Activated naive CD4-positive, alpha-beta T cell treated with anti-CD3 and anti-CD28 coated beads, Interleukin-2, amount 50 U/mL, for 24 hours (primary cell): Measurements from ENCODE around the gene PDE9A.

Experiments used
- H3K27ac Mint-ChIP-seq: one replicate; pipeline ENCODE4 v1.8.0; 2021; ENCODE audit warnings: mild to moderate bottlenecking, mixed read lengths
- H3K27me3 Mint-ChIP-seq: one replicate; pipeline ENCODE4 v1.8.0; 2021; ENCODE audit warnings: mixed read lengths
- H3K36me3 Mint-ChIP-seq: one replicate; pipeline ENCODE4 v1.8.0; 2021; ENCODE audit warnings: mixed read lengths
- H3K4me1 Mint-ChIP-seq: one replicate; pipeline ENCODE4 v1.8.0; 2021; ENCODE audit warnings: mixed read lengths
- H3K4me3 Mint-ChIP-seq: one replicate; pipeline ENCODE4 v1.8.0; 2021; ENCODE audit warnings: mild to moderate bottlenecking, mixed read lengths
- H3K9me3 Mint-ChIP-seq: one replicate; pipeline ENCODE4 v1.8.0; 2021; ENCODE audit warnings: mixed read lengths

PDE9A gene

DNA sequence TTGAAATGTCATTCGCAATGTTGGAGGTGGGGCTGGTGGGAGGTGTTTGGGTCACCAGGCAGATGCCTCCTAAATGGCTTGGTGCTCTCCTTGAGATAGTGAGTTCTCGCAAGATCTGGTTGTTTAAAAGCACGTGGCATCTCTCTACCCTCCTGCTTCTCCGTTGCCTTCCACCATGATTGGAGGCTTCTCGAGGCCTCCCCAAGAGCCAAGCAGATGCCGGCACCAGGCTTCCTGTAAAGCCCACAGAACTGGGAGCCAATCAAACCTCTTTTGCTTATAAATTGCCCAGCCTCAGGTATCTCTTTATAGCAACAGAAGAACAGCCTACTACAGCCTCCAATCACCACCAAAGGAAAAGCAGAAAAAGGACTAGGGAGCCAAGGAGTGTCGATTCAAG is 80.5 kb downstream of the PDE9A start:
- Mint-ChIP-seq H3K4me1 (peaks cover 58% of the 10 kb centered on the region), H3K36me3 (peaks cover 19% of the 10 kb centered on the region), H3K9me3 (no peaks in the 10 kb centered on the region), H3K27me3 (no peaks in the 10 kb centered on the region), H3K27ac (peak overlapping the region; percentile 32), H3K4me3 (no peak overlapping the region)

DNA sequence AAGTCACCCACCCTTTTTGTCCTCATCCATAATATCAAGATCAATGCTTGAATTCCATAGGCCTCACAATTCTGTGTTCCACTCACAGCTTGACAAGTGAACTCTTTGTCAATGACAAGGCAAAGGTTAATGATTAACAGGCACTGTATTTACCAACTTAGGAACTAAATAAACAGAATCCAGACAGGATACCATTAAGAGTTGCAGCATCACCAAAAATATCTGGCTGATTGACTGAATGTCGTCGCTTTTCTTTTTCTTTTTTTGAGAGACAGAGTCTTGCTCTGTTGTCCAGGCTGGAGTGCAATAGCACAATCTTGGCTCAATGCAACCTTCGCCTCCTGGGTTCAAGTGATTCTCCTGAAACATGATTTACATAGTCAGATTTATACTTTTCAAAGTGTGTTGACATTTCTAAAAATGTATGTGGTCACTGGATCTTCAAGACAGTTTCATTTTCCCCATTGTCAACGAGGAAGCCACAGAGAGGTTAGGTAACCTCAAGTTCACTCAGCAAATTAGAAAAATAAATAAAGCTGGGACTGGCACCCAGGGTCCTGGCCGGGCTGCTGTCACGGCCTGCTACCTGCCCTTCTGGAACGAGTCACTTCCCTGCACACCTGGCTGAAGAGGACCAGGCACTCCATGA is 81.0 kb downstream of the PDE9A start:
- peak overlapping the region; percentile 35 for H3K4me3 Mint-ChIP-seq
- peaks cover 13% of the 10 kb centered on the region for H3K36me3 Mint-ChIP-seq
- H3K4me1 Mint-ChIP-seq = peaks cover 61% of the 10 kb centered on the region
- H3K27ac Mint-ChIP-seq = no peak overlapping the region
- H3K9me3 Mint-ChIP-seq = no peaks in the 10 kb centered on the region
- H3K27me3 Mint-ChIP-seq = no peaks in the 10 kb centered on the region

DNA sequence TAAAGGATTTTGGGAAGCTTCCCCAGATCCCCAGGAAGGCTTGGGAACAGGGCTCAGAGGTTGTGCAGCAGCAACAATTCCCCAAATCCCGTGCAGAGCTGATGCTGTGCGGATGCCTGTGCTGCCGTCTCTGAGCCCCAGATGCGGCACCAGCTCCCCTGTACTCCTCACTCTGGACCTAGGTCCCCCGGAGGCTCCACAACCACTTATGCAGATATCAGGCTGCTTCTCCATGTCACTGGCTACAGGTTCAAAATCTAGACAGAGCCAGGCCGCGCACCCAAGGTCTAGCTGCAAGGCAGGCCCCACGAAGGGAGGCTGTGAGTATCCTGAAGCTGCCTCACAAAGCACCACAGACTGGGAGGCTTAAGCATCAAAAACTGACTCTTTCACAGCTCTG is 81.6 kb downstream of the PDE9A start:
- Mint-ChIP-seq H3K4me3 (no peak overlapping the region), H3K27ac (no peak overlapping the region), H3K36me3 (peaks cover 11% of the 10 kb centered on the region), H3K27me3 (no peaks in the 10 kb centered on the region), H3K9me3 (no peaks in the 10 kb centered on the region), H3K4me1 (peaks cover 65% of the 10 kb centered on the region)

DNA sequence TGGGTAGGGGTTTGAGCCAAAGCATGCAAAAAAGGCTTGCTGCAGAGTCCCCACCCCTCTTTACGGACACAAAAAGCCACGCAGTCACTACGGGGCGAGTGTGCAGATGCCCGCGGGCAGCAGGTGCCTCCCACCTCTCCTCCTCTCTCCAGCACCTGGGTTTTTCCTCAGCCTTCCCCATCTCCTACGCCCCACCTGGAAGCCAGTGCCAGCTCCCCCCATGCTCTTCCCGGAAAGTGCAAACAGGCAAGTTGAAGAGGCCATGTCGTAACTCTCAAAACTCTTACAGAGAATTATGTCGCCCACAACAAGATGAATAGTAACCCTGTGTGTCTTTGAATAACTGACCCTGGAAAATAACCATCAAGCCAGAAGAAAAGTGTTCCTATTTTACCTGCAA is 82.5 kb downstream of the PDE9A start:
- no peak overlapping the region for H3K27ac Mint-ChIP-seq
- H3K27me3 Mint-ChIP-seq = no peaks in the 10 kb centered on the region
- H3K4me3 Mint-ChIP-seq = no peak overlapping the region
- H3K36me3 Mint-ChIP-seq = peaks cover 11% of the 10 kb centered on the region
- peaks cover 65% of the 10 kb centered on the region for H3K4me1 Mint-ChIP-seq
- no peaks in the 10 kb centered on the region for H3K9me3 Mint-ChIP-seq

DNA sequence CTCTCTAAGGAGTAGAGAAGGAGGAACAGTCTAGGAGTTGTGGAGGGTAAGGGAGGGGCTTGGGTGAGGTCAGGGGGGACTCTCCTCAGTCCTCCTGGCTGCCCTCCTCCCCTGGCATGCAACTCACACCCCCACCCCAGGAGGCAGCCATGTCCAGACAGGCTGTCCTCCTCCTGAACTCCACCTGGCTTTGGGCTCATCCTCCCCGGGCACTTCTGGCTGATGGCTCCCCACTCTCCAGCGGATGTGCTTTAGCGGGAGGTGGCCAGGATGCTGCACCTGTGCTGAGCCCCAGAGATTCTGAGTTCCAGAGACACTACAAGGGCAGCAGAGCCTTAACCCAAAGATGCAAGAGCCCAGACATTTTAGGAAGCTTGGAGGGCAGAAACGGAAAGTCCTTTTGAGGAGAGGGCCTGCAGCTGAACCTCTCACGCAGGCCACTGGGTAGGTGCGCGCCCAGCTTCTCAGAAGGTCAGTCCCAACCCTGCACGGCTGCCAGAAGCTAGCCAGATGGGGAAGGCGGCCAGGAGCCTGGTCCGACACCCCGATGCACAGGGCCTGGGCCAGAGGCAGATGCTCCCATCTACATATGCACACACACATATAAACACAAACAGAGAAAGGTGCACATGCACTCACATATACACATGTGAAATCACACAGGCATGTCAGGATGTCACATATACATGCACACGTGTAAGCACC is 83.4 kb downstream of the PDE9A start:
- Mint-ChIP-seq H3K9me3 (no peaks in the 10 kb centered on the region), H3K27me3 (no peaks in the 10 kb centered on the region), H3K4me3 (no peak overlapping the region), H3K27ac (peak overlapping the region; percentile 100), H3K36me3 (peaks cover 11% of the 10 kb centered on the region), H3K4me1 (peaks cover 65% of the 10 kb centered on the region)

DNA sequence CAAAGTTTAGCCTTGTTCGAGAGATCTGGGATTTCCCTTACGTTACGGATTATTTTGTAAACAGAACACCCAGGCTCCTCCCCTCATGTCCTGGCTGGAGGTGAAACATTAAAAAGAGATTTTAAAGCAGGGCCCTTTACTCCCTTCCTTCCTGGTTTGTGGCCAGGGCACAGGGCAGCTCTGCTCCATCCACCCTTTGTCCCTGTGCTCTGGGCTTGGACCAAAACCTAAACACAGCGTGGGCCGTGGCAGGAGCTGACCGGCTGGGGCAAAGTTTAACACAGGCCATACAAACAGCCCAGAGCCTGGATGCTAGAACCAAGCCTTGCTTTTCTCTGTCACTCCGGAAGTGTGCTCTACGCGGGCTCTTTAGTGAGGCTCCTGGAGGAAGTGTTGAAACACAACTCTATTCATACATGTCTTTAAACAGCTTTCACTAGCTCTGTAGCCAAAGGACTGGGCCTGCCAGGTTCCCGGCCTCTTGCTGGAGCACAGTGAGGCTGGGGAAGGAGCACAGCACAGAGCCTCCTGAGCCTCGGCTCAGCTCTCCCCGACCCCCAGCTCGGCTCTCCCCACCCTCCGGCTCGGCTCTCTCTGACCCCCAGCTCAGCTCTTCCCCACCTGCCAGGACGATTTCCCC is 84.7 kb downstream of the PDE9A start:
- no peaks in the 10 kb centered on the region for H3K9me3 Mint-ChIP-seq
- H3K27ac Mint-ChIP-seq = peak overlapping the region; percentile 100
- no peaks in the 10 kb centered on the region for H3K27me3 Mint-ChIP-seq
- H3K36me3 Mint-ChIP-seq = peaks cover 5% of the 10 kb centered on the region
- peaks cover 62% of the 10 kb centered on the region for H3K4me1 Mint-ChIP-seq
- peak overlapping the region; percentile 86 for H3K4me3 Mint-ChIP-seq

DNA sequence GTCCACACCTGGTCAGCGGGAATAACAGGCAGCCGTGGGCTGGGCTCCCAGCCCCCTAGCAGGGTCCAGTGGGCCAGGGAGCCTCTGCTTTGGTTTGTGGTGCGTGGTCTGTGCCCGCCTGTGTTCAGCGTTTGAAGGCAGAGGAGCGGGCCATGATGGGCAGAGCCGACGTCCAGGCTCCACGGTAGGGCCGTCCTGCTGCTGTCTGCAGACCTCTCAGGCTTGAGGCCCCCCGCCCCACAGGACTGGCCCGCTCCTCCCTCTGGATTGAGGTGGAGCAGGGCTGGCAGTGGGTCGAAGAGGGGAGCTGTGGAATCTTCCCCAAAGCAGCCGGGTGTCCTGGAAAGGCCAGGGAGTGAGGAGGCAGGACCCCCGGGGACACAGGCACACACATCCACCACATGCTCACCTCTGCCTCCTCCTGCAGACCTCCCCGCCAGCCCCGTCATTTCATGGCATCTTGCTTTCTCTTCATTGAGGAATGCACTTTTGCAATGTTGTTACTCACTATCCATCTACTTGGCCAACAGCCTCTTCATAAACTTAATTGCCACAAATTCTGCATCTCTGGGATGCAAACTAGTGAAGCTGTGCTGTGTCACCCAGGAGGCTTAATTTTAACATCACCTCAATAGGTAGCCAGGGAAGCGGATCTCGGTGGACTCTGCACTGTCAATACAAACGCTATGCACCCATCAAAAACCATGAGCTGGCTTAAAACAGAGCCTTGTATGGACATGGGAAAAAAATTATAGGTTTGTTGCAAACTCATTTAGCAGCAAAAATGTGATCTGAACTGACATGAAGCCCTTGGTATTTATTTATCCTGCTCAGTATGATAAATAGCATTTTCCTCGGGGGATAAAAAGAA is 85.9 kb downstream of the PDE9A start:
- no peaks in the 10 kb centered on the region for H3K27me3 Mint-ChIP-seq
- H3K36me3 Mint-ChIP-seq = peaks cover 2% of the 10 kb centered on the region
- no peaks in the 10 kb centered on the region for H3K9me3 Mint-ChIP-seq
- H3K27ac Mint-ChIP-seq = peak overlapping the region; percentile 92
- peaks cover 50% of the 10 kb centered on the region for H3K4me1 Mint-ChIP-seq
- no peak overlapping the region for H3K4me3 Mint-ChIP-seq

DNA sequence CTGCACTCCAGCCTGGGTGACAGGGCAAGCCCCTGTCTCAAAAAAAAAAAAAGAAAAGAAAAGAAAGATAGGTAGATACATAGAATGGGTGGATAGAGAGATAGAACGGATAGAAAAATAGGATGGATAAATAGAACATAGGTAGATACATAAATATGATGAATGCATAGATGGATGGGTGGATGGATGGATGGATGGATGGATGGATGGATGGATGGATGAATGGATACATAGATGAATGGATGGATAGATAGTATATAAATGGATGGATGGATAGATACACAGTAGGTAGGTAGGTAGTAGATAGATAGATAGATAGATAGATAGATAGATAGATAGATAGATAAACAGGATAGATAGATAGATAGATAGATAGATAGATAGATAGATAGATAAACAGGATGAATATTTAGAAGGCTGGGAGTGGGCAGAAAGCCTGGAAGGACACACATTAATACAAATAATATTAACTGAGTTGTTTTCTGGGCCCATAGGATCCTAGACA is 87.0 kb downstream of the PDE9A start:
- Mint-ChIP-seq H3K27ac (no peak overlapping the region), H3K9me3 (no peaks in the 10 kb centered on the region), H3K27me3 (no peaks in the 10 kb centered on the region), H3K4me3 (no peak overlapping the region), H3K36me3 (no peaks in the 10 kb centered on the region), H3K4me1 (peaks cover 42% of the 10 kb centered on the region)

DNA sequence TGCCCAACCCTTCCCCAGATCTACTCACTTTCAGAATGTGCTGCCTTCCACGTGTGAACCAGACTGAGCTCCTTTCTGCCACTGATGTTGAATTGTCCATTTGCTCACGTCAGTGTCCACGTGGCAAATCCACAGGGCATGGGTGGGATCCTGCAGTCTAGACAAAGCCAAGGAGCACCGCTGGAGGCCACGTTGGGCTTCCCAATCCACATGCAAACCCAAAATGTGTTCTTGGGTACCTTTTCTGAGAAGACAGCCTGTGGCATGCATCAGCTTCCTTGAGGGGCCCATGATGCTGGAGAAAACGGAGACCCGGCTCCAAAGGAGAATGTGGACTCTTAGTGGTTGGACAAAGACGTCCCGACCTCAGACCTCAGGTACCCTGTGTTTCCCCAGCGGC is 87.6 kb downstream of the PDE9A start:
- H3K4me3 Mint-ChIP-seq = no peak overlapping the region

DNA sequence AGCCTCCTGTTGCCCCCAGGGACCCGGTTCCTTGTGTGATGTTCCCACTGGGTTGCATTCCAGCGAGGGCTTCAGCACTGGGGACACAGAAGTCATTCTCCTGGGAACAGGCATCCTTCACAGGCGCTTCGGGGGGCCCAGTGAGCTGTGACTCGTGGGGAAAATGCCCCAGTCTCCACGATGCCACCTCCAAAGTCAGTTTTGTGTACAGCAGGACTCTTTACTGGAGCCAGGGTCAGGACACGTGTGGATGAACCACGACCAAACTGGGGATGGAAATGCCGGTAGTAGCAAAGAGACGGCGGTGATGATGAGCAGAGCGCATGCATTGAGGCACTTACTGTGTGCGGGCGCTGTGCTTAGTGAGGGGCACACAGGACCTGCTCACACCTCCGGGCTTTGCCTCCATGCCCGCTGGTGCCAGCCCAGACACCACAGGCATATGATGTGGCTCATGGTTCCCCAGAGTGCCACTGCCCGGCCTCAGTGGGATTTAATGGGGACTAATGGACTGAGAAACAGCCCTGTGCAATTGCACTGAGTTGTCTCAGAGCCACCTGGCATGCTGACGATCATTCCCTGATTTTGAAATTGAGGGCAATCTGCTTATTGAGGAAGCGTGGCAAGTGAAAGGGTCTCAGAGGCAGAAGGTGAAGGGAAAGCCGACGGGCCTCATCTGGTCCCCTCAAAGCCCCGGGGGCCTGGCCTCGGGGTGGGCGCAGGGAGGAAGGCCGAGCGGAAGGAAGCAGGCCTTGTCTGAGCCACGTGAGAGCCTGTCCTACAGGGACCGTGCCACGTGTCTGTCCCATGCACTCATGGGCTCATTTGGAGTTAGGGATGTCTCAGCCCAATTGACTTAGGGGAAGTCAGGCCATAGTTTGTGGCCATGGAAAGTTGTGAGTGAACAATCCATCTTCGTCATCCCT is 91.4 kb downstream of the PDE9A start:
- H3K27me3 Mint-ChIP-seq = no peaks in the 10 kb centered on the region
- H3K4me1 Mint-ChIP-seq = peaks cover 31% of the 10 kb centered on the region
- no peaks in the 10 kb centered on the region for H3K9me3 Mint-ChIP-seq
- no peak overlapping the region for H3K4me3 Mint-ChIP-seq
- peak overlapping the region; percentile 23 for H3K27ac Mint-ChIP-seq
- no peaks in the 10 kb centered on the region for H3K36me3 Mint-ChIP-seq

More for the DNA sequence above, 87.6 kb downstream of the PDE9A start:
- no peaks in the 10 kb centered on the region for H3K9me3 Mint-ChIP-seq
- H3K27ac Mint-ChIP-seq = no peak overlapping the region
- no peaks in the 10 kb centered on the region for H3K27me3 Mint-ChIP-seq
- H3K36me3 Mint-ChIP-seq = no peaks in the 10 kb centered on the region
- H3K4me1 Mint-ChIP-seq = peaks cover 41% of the 10 kb centered on the region

DNA sequence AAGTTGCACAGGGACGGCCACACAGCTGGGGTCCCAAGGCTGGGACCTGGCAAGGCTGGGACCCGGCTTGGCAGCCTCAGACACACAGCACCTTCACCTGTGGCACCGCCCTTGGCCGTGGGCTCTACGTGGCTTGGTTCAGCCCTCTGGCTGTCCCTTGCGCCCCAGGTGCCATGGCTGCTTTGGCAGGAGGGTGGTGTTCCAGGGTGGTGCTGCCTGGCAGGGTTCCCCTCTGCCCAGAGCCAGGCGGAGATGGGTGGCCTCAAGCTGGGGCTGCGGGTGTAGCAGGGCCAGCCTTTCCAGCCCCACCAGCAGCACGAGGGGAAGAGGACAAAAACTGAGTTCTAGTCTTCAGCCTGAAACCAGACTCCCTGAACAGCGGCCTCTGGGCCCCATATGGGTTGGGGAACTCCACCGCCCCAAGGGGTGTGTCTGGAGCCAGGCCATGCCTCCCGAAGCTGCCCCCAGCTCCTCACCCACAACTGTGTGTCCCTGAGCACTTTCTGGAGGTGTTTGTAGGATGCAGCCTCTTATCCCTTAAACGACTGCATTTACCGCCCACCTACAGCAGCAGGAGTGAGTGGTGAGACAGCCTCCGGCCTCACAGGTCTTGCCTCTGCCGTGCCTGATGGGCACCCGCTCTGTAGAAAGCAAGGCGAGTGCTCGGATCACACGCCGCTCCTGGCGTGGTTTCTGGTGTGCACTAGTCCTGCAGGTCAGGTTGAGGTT is 92.3 kb downstream of the PDE9A start:
- Mint-ChIP-seq H3K27me3 (no peaks in the 10 kb centered on the region), H3K36me3 (no peaks in the 10 kb centered on the region), H3K27ac (peak overlapping the region; percentile 83), H3K4me3 (no peak overlapping the region), H3K4me1 (peaks cover 31% of the 10 kb centered on the region), H3K9me3 (no peaks in the 10 kb centered on the region)

DNA sequence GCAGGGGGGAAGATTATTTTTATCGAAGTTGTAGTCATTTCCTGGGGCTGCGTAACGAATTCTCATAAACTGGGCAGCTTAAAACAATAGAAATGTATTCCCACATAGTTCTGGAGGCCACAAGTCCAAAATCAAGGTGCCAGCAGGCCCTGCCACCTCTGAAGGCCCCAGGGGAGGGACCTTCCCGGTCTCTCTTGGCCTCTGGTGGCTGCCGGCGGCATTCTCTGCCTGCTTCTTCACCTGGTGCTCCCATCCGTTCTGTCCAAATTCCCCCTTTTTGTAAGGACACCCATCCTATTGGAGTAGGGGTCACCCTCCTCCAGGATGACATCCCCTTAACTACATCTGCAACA is 92.8 kb downstream of the PDE9A start:
- Mint-ChIP-seq H3K9me3 (no peaks in the 10 kb centered on the region), H3K4me1 (peaks cover 31% of the 10 kb centered on the region), H3K4me3 (peak overlapping the region; percentile 78), H3K27ac (peak overlapping the region; percentile 96), H3K36me3 (no peaks in the 10 kb centered on the region), H3K27me3 (no peaks in the 10 kb centered on the region)

DNA sequence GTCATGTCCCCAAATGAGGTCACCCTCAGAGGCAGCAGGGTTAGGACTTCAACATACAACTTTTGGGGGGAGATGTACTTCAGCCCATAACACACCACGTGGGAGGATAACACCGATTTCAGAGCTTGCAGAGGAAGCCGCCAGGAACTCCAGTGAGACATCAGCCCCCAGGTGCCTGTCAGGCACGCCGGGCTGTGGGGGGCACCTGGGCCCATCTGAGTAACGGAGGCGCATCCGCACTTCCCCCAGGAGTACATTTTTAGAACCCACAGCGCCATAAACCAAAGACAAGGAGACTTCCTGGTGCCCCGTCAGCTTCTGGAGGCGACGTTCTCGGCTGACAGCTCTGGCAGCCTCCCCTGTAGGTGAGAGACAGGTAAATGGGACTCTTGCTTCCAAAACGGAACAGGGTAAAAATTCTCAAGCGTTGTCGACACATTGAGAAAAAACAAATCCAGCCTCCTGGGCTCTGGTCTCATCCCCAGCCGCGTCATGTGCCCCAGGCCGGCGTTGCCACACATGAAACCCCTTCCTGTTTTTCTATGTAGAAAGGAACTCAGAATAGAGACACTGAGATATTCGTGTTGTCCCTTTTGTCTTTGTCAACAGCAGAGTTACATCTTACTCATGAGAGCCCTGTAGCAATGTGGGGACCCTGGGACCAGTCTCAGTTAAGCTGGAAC is 93.3 kb downstream of the PDE9A start:
- Mint-ChIP-seq H3K4me1 (peaks cover 31% of the 10 kb centered on the region), H3K36me3 (no peaks in the 10 kb centered on the region)

More for the DNA sequence above, 93.3 kb downstream of the PDE9A start:
- Mint-ChIP-seq H3K27me3 (no peaks in the 10 kb centered on the region), H3K4me3 (peak overlapping the region; percentile 78), H3K27ac (peak overlapping the region; percentile 96), H3K9me3 (no peaks in the 10 kb centered on the region)
